Measurements from ENCODE around the gene GLCE.

GRCh38 chr15:69308949-69309348 is 148.5 kb downstream of the GLCE start:
- no peak for TF ChIP-seq POLR2AphosphoS5 (IDR thresholded peaks at IDR 0.05; ENCODE audit: low read depth, low read length)
- no peak for TF ChIP-seq POLR2A (IDR thresholded peaks at IDR 0.05; ENCODE audit: low read depth, low read length)
- TF ChIP-seq POU2F2 (IDR thresholded peaks at IDR 0.05; ENCODE audit: low read depth, low read length): no peak
- no peak for TF ChIP-seq TAF1 (IDR thresholded peaks at IDR 0.05; ENCODE audit: low read depth, low read length)
